Upper lobe of left lung (tissue), 6 donors: ENCODE results near the gene SNTG2. TPM values are rescaled to one million over a fixed set of nuclear protein-coding genes. Genes with fewer than 3 reads are reported as not detected.
A peak's percentile ranks its signal among the peaks of the same experiment; 100 is the strongest.

Experiments used
- ATAC-seq, 2 donors: fragments of 200-7000 bp; cut with Tn5 transposase; one replicate each; pipeline ENCODE4 v1.9.1; 2022; ENCODE audit warnings: mild to moderate bottlenecking in 2 of 2, moderate library complexity in 2 of 2; ENCODE audit not compliant: low FRiP score in 2 of 2
- DNase-seq, 2 donors: peaks; one replicate each; pipeline ENCODE4 v3.0.0-alpha.2; 2019 to 2020
- H3K27ac ChIP-seq, 4 donors: fragments of 200-600 bp; sonication (generic); one replicate each; pipeline ENCODE4 v1.5.1; 2016 to 2019
- H3K27me3 ChIP-seq, 4 donors: fragments of 200-600 bp; sonication (generic); one replicate each; pipeline ENCODE4 v1.5.1; 2017 to 2019
- H3K36me3 ChIP-seq, 4 donors: fragments of 200-600 bp; sonication (generic); one replicate each; pipeline ENCODE4 v1.5.1; 2016 to 2019
- H3K4me1 ChIP-seq, 4 donors: fragments of 200-600 bp; sonication (generic); one replicate each; pipeline ENCODE4 v1.5.1; 2018 to 2019
- H3K4me3 ChIP-seq, 4 donors: fragments of 200-600 bp; sonication (generic); one replicate each; pipeline ENCODE4 v1.5.1; 2017 to 2019; ENCODE audit warnings: mild to moderate bottlenecking in 2 of 4, moderate library complexity in 1 of 4
- H3K9me3 ChIP-seq, 4 donors: fragments of 200-600 bp; sonication (generic); one replicate each; pipeline ENCODE4 v1.5.1; 2018 to 2019
- CTCF ChIP-seq, 6 experiments: fragments of 450-650 bp in 4 of 6; fragments of 200-600 bp in 2 of 6; sonication (generic) in 2 of 6; IDR thresholded peaks; one replicate each; pipeline ENCODE4 v1.5.1; 2016 to 2019; ENCODE audit warnings: antibody characterized with exemption in 6 of 6
- EP300 ChIP-seq, 4 donors: sonication (generic); formaldehyde crosslinking; IDR thresholded peaks; one replicate each; pipeline ENCODE4 v1.5.1; 2017; ENCODE audit warnings: antibody characterized with exemption in 4 of 4, control low read depth in 2 of 4
- POLR2A ChIP-seq, 4 donors: fragments of 450-650 bp; IDR thresholded peaks; one replicate each; pipeline ENCODE4 v1.5.1; 2016 to 2017; ENCODE audit warnings: antibody characterized with exemption in 4 of 4, mild to moderate bottlenecking in 2 of 4
- POLR2AphosphoS5 ChIP-seq, 2 donors: sonication (generic); formaldehyde crosslinking; IDR thresholded peaks; one replicate each; pipeline ENCODE4 v1.5.1; 2017; ENCODE audit warnings: antibody characterized with exemption in 2 of 2
- WGBS, 2 donors: methylation state at CpG; one replicate each; pipeline ENCODE4 v1.1.5; 2017 to 2018; 5-methylcytosine and 5-hydroxymethylcytosine counted together
- total RNA-seq, 6 donors: library from RNA; depleted of rRNA in 4 of 6; stranded (reverse); fragments of >200 nt in 4 of 6; gene quantifications; one replicate each; pipeline versions ENCODE4 v1.1.0 to v1.2.1, GENCODE V29; 2016 to 2021
- donor health status: DM: no; HTN: no; CAD: no; lungs with moderate emphysema.
- donor health status: DM: no; HTN: yes; CAD: no; lungs with severe emphysema.

SNTG2 gene
- total RNA-seq, 6 donors from 2014 or later, result 1.1 to 13.6 (median 3.0) TPM

- H3K4me3 ChIP-seq, result no peak overlapping the region
- no peaks in the 10 kb centered on the region for H3K9me3 ChIP-seq
- 51 to 62% methylated on average over 4 of the region's 4 CpGs for WGBS, 2 donors
- H3K27me3 ChIP-seq, result no peaks in the 10 kb centered on the region
- TF ChIP-seq POLR2A (IDR thresholded peaks at IDR 0.05), result no peak
- no peak for TF ChIP-seq EP300 (IDR thresholded peaks at IDR 0.05)
- no peak for TF ChIP-seq POLR2AphosphoS5 (IDR thresholded peaks at IDR 0.05)
- no peak for TF ChIP-seq CTCF (IDR thresholded peaks at IDR 0.05)
- H3K27ac ChIP-seq, result no peak overlapping the region
- no peak for DNase-seq
- H3K4me1 ChIP-seq, result no peaks in the 10 kb centered on the region
- H3K36me3 ChIP-seq, result no peaks in the 10 kb centered on the region
- no peak for ATAC-seq
Measured at GRCh38 chr2:980176-980575, 29.5 kb downstream of the SNTG2 start.

GRCh38 chr2:981258-981657 is 30.6 kb downstream of the SNTG2 start:
- Histone ChIP-seq H3K36me3 (no peaks in the 10 kb centered on the region), H3K9me3 (no peaks in the 10 kb centered on the region), H3K4me3 (no peak overlapping the region), H3K4me1 (no peaks in the 10 kb centered on the region), H3K27ac (no peak overlapping the region), H3K27me3 (no peaks in the 10 kb centered on the region)
- 83 to 87% methylated on average over 3 of the region's 3 CpGs for WGBS, 2 donors
- ATAC-seq (no peak), DNase-seq (no peak)
- TF ChIP-seq CTCF (IDR thresholded peaks at IDR 0.05) (no peak), POLR2AphosphoS5 (IDR thresholded peaks at IDR 0.05) (no peak)

GRCh38 chr2:981759-982158 is 31.1 kb downstream of the SNTG2 start:
- no peaks in the 10 kb centered on the region for H3K9me3 ChIP-seq
- 79 to 86% methylated on average over 3 to 4 of the region's 4 CpGs for WGBS, 2 donors
- TF ChIP-seq EP300 (IDR thresholded peaks at IDR 0.05), result no peak
- no peak for TF ChIP-seq POLR2AphosphoS5 (IDR thresholded peaks at IDR 0.05)
- TF ChIP-seq POLR2A (IDR thresholded peaks at IDR 0.05), result no peak
- no peak for TF ChIP-seq CTCF (IDR thresholded peaks at IDR 0.05)

GRCh38 chr2:985317-985898 is 34.8 kb downstream of the SNTG2 start:
- H3K27ac ChIP-seq, result no peak overlapping the region
- no peak for DNase-seq
- H3K36me3 ChIP-seq, result no peaks in the 10 kb centered on the region
- H3K27me3 ChIP-seq, result no peaks in the 10 kb centered on the region
- 76 to 83% methylated on average over 7 of the region's 7 CpGs for WGBS, 2 donors
- H3K9me3 ChIP-seq, result no peaks in the 10 kb centered on the region
- no peak overlapping the region for H3K4me3 ChIP-seq
- TF ChIP-seq EP300 (IDR thresholded peaks at IDR 0.05), result no peak
- no peak for TF ChIP-seq CTCF (IDR thresholded peaks at IDR 0.05)
- TF ChIP-seq POLR2A (IDR thresholded peaks at IDR 0.05), result no peak
- no peak for TF ChIP-seq POLR2AphosphoS5 (IDR thresholded peaks at IDR 0.05)
- no peak for ATAC-seq
- no peaks in the 10 kb centered on the region for H3K4me1 ChIP-seq

More at GRCh38 chr2:981759-982158, 31.1 kb downstream of the SNTG2 start:
- Histone ChIP-seq H3K27me3 (no peaks in the 10 kb centered on the region), H3K36me3 (no peaks in the 10 kb centered on the region), H3K4me3 (no peak overlapping the region), H3K27ac (no peak overlapping the region), H3K4me1 (no peaks in the 10 kb centered on the region)
- ATAC-seq (no peak), DNase-seq (no peak)

DNA sequence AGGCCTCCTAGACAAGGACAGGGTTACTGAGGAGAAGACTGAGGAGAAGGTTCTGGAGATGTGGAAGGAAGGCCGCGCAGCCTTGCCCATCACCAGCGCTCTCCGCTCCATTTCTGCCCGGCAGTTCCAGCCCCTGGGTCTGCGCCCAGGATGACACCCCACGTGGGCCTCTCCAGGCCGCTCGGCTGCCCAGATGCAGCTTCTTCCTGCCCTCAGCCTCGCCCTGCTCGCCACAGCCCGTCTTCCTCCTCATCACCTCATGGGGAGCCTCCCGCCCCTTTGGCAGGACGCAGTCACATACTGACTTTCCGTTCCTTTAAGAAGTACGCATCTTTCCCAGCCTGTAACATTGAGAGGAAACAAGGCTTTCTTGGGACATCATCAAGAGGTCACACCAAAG is 37.1 kb downstream of the SNTG2 start:
- Histone ChIP-seq H3K36me3 (no peaks in the 10 kb centered on the region), H3K4me1 (no peaks in the 10 kb centered on the region), H3K4me3 (no peak overlapping the region), H3K27ac (no peak overlapping the region), H3K27me3 (no peaks in the 10 kb centered on the region), H3K9me3 (no peaks in the 10 kb centered on the region)
- DNase-seq, result peak in 1 of 2 donors; percentile 50
- TF ChIP-seq EP300 (IDR thresholded peaks at IDR 0.05) (no peak), CTCF (IDR thresholded peaks at IDR 0.05) (no peak), POLR2A (IDR thresholded peaks at IDR 0.05) (no peak), POLR2AphosphoS5 (IDR thresholded peaks at IDR 0.05) (no peak)
- peak in 1 of 2 donors; percentile 11 for ATAC-seq
- 89 to 91% methylated on average over 16 of the region's 16 CpGs for WGBS, 2 donors
